Tibial nerve (tissue), 4 donors: ENCODE data around the gene CACNA2D2. TPM values are rescaled to one million over a fixed set of nuclear protein-coding genes. Genes with fewer than 3 reads are reported as not detected.

ENCODE experiments used
- DNase-seq, 2 donors: peaks; one replicate each; pipeline ENCODE4 v3.0.0-alpha.2; 2019; ENCODE audit warnings: low spot score in 2 of 2
- H3K27ac ChIP-seq, 4 donors: fragments of 200-600 bp; sonication (generic) in 3 of 4; one replicate each; pipeline ENCODE4 v1.5.1; 2017 to 2019; ENCODE audit warnings: mild to moderate bottlenecking in 1 of 4
- H3K27me3 ChIP-seq, 2 donors: fragments of 200-600 bp; sonication (generic) in 1 of 2; one replicate each; pipeline versions ENCODE4 v1.5.1 to v1.6.0; 2017 to 2019
- H3K36me3 ChIP-seq, 3 donors: fragments of 200-600 bp; sonication (generic); one replicate each; pipeline ENCODE4 v1.5.1; 2018 to 2019
- H3K4me1 ChIP-seq, 4 donors: fragments of 200-600 bp; sonication (generic) in 3 of 4; one replicate each; pipeline ENCODE4 v1.5.1; 2017 to 2019
- H3K4me3 ChIP-seq, 4 donors: fragments of 200-600 bp; sonication (generic) in 3 of 4; one replicate each; pipeline ENCODE4 v1.5.1; 2017 to 2019; ENCODE audit warnings: mild to moderate bottlenecking in 1 of 4, moderate library complexity in 1 of 4
- H3K9me3 ChIP-seq, 4 donors: fragments of 200-600 bp; sonication (generic) in 3 of 4; one replicate each; pipeline ENCODE4 v1.5.1; 2017 to 2019
- CTCF ChIP-seq, 5 experiments: fragments of 200-600 bp in 3 of 5; fragments of 450-650 bp in 2 of 5; sonication (generic) in 3 of 5; IDR thresholded peaks; one replicate each; pipeline ENCODE4 v1.5.1; 2016 to 2019; ENCODE audit warnings: antibody characterized with exemption in 5 of 5, mild to moderate bottlenecking in 3 of 5, moderate library complexity in 2 of 5
- EP300 ChIP-seq, 2 donors: sonication (generic); formaldehyde crosslinking; IDR thresholded peaks; one replicate each; pipeline ENCODE4 v1.6.1; 2017; ENCODE audit warnings: antibody characterized with exemption in 2 of 2, mild to moderate bottlenecking in 1 of 2
- POLR2A ChIP-seq, 2 donors: fragments of 450-650 bp; IDR thresholded peaks; one replicate each; pipeline ENCODE4 v1.6.1; 2017; ENCODE audit warnings: antibody characterized with exemption in 2 of 2, mild to moderate bottlenecking in 2 of 2, moderate library complexity in 2 of 2
- WGBS, 2 donors: methylation state at CpG; one replicate each; pipeline ENCODE4 v1.1.5; 2018; 5-methylcytosine and 5-hydroxymethylcytosine counted together
- total RNA-seq, 4 donors: library from RNA; depleted of rRNA; stranded (reverse); fragments of >200 nt; gene quantifications; one replicate each; pipeline ENCODE4 v1.1.0, GENCODE V29; 2016

CACNA2D2 gene
- total RNA-seq, 4 donors from 2014 or later = 0.84 to 2.0 (median 1.2) TPM

GRCh38 chr3:50408443-50408944 lies 94.9 kb downstream of the CACNA2D2 start:
- Histone ChIP-seq H3K27me3 (no peaks in the 10 kb centered on the region), H3K4me1 (no peaks in the 10 kb centered on the region), H3K36me3 (no peaks in the 10 kb centered on the region), H3K27ac (no peak overlapping the region), H3K9me3 (no peaks in the 10 kb centered on the region), H3K4me3 (no peak overlapping the region)
- DNase-seq = no peak
- TF ChIP-seq EP300 (IDR thresholded peaks at IDR 0.05) (no peak), POLR2A (IDR thresholded peaks at IDR 0.05) (no peak), CTCF (IDR thresholded peaks at IDR 0.05) (no peak)
- 72% methylated on average over 14 to 15 of the region's 15 CpGs for WGBS, 2 donors

GRCh38 chr3:50406487-50406886 lies 96.9 kb downstream of the CACNA2D2 start:
- TF ChIP-seq POLR2A (IDR thresholded peaks at IDR 0.05) (no peak), EP300 (IDR thresholded peaks at IDR 0.05) (no peak), CTCF (IDR thresholded peaks at IDR 0.05) (no peak)
- Histone ChIP-seq H3K4me3 (no peak overlapping the region), H3K27ac (no peak overlapping the region), H3K9me3 (no peaks in the 10 kb centered on the region), H3K4me1 (no peaks in the 10 kb centered on the region), H3K27me3 (no peaks in the 10 kb centered on the region), H3K36me3 (no peaks in the 10 kb centered on the region)
- WGBS, 2 donors = 62 to 67% methylated on average over 1 of the region's 1 CpG
- no peak for DNase-seq

- no peak overlapping the region for H3K27ac ChIP-seq
- no peak for DNase-seq
- no peaks in the 10 kb centered on the region for H3K4me1 ChIP-seq
- 22 to 25% methylated on average over 7 to 8 of the region's 8 CpGs for WGBS, 2 donors
- no peaks in the 10 kb centered on the region for H3K27me3 ChIP-seq
- no peak for TF ChIP-seq EP300 (IDR thresholded peaks at IDR 0.05)
- TF ChIP-seq POLR2A (IDR thresholded peaks at IDR 0.05) = no peak
- no peak for TF ChIP-seq CTCF (IDR thresholded peaks at IDR 0.05)
- H3K36me3 ChIP-seq = no peaks in the 10 kb centered on the region
- no peaks in the 10 kb centered on the region for H3K9me3 ChIP-seq
- H3K4me3 ChIP-seq = no peak overlapping the region
These were observed 98.2 kb downstream of the CACNA2D2 start for GRCh38 chr3:50405249-50405648.

GRCh38 chr3:50401978-50402595 lies 101.3 kb downstream of the CACNA2D2 start:
- H3K27ac ChIP-seq = no peak overlapping the region
- H3K9me3 ChIP-seq = no peaks in the 10 kb centered on the region
- no peak overlapping the region for H3K4me3 ChIP-seq
- no peak for TF ChIP-seq CTCF (IDR thresholded peaks at IDR 0.05)
- TF ChIP-seq EP300 (IDR thresholded peaks at IDR 0.05) = no peak
- TF ChIP-seq POLR2A (IDR thresholded peaks at IDR 0.05) = no peak
- no peak for DNase-seq
- H3K4me1 ChIP-seq = no peaks in the 10 kb centered on the region
- no peaks in the 10 kb centered on the region for H3K36me3 ChIP-seq
- H3K27me3 ChIP-seq = no peaks in the 10 kb centered on the region
- WGBS, 2 donors = 32 to 35% methylated on average over 5 of the region's 5 CpGs

GRCh38 chr3:50396502-50396901 lies 106.9 kb downstream of the CACNA2D2 start:
- Histone ChIP-seq H3K4me3 (no peak overlapping the region), H3K36me3 (no peaks in the 10 kb centered on the region), H3K27ac (no peak overlapping the region), H3K4me1 (peaks cover 0 to 5% (median 0%) of the 10 kb centered on the region in 4 donors), H3K27me3 (no peaks in the 10 kb centered on the region), H3K9me3 (no peaks in the 10 kb centered on the region)
- no peak for DNase-seq
- WGBS, 2 donors = 89 to 92% methylated on average over 9 to 10 of the region's 10 CpGs
- TF ChIP-seq CTCF (IDR thresholded peaks at IDR 0.05) = no peak
- no peak for TF ChIP-seq EP300 (IDR thresholded peaks at IDR 0.05)
- no peak for TF ChIP-seq POLR2A (IDR thresholded peaks at IDR 0.05)
